ENCODE results near the gene ARHGEF17. TPM values are rescaled to one million over a fixed set of nuclear protein-coding genes. Genes with fewer than 3 reads are reported as not detected.

Gene ARHGEF17
- total RNA-seq, 1 donor from 2014 or later = 33.0 TPM

- DNase-seq = no peak
Observed at GRCh38 chr11:73358071-73358470, 50.0 kb downstream of the ARHGEF17 start.

DNA sequence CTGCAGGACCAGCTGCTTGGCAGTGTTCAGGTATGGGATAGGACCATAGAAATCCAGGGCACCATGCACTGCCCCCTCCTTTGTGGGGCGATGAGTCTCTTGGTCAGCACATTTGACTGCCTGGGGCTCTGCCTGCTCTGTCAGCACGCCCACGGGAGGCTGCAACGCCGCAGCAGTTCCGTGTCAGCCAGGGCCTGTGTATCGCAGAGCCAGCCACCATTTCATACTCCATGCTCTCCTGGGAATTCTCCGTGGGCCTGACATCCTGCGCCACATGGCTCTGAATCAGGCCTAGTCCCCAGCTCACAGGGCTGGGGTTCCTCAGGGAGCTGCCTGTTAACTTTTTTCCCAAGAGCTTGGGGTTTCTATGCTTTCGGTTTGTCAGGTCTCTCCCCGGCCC lies 51.3 kb downstream of the ARHGEF17 start:
- no peak for DNase-seq

GRCh38 chr11:73359930-73360742 lies 52.1 kb downstream of the ARHGEF17 start:
- DNase-seq = peak; percentile 59

- no peak for DNase-seq
Observed at GRCh38 chr11:73360743-73361369, 52.8 kb downstream of the ARHGEF17 start.

DNA sequence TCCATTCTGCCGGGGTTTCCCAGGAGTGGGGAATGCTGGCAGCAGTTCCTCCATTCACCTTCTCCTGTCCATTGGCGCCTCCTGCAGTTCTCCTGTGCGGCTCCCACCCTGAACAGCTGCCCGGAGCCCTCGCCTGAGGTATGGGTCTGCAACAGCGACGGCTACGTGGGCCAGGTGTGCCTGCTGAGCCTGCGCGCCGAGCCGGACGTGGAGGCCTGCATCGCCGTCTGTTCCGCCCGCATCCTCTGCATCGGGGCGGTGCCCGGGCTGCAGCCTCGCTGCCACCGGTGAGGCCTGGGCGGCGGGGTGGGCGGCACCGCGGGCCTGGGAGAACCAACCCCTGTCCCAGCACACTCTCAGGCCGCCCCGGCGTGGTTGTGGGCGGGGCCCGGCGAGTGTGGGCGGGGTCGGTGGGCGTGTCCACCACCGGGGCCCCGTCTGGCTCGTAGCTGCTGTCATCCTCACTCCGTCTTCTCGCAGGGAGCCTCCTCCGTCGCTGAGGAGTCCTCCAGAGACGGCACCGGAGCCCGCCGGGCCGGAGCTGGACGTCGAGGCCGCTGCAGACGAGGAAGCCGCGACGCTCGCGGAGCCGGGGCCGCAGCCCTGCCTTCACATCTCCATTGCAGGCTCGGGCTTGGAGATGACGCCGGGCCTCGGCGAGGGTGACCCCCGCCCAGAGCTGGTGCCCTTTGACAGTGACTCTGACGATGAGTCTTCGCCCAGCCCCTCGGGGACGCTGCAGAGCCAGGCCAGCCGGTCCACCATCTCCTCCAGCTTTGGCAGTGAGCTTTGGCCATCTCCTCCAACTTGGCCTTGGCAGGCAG lies 54.1 kb downstream of the ARHGEF17 start:
- no peak for DNase-seq

- no peak for DNase-seq
Observed at GRCh38 chr11:73363147-73363546, 55.1 kb downstream of the ARHGEF17 start.

- no peak for DNase-seq
Observed at GRCh38 chr11:73365352-73366264, 57.5 kb downstream of the ARHGEF17 start.

GRCh38 chr11:73366265-73366610 lies 58.2 kb downstream of the ARHGEF17 start:
- DNase-seq = no peak

DNA sequence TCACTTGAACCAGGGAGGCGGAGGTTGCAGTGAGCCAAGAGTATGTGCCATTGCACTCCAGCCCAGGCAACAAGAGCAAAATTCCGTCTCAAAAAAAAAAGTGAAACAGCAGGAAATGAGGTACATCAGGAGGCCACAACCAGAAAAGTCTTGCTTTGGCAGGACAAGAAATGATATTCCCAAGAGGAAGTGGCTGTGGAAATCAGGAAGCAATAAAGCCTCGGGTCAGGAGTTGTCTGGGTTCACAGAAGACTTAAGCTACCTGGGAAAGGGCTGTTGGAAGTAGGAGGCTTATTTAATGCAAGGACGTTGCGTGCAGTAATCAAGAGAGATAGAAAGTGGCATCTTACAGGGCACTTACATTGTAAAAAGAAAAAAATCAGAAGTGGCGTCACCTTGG lies 58.9 kb downstream of the ARHGEF17 start:
- DNase-seq = no peak

DNA sequence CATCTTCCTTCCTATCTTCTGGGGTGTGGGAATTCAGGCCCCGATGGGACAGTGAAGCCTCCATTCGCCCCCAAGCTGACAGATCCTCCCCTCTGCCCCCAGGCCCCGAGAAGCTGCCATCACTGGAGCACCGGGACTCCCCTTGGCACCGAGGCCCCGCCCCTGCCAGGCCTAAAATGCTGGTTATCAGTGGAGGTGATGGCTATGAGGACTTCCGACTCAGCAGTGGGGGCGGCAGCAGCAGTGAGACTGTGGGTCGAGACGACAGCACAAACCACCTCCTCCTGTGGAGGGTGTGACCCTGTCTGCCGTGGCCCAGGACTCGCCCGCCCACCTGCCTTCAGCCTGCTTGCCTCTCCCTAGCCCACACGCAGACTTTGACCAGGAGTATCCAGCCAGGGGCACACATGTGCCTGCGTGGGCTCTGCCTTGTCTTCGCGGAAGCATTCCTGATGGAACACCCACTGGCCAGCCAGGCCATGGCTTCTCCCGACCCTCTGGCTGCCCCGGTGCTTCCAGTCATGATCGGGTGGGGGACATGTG lies 59.5 kb downstream of the ARHGEF17 start:
- no peak for DNase-seq

DNA sequence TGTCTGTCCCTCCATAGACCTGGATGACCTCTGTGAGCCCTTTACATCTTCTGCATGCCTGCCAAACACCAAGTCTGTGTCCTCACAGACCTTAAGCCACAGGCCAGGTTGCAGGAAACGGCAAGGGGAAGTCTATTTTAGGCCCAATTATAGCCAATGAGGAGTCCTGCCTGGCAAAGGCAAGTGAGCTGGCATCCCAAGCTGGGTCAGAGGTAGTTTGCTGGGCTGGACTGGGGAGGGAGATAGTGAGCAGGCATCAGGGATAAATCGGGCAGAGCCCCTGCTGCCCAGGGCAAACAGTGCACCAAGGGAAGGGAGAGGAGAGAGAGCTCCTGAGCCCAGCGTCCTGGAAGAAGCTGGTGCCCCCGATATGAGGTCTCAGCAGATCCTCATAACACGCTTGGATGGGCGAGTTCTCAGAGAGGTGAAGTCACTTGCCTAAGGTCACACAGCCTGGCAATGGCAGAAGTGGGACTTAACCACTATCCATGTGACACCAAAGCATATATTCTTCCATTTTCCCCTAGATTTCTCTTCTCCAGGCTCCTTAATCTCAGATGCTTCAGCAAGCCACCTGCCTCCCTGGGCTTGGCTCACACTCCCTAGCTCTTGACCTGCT lies 64.4 kb downstream of the ARHGEF17 start:
- DNase-seq = no peak

GRCh38 chr11:73374151-73374550 lies 66.1 kb downstream of the ARHGEF17 start:
- DNase-seq = no peak

DNA sequence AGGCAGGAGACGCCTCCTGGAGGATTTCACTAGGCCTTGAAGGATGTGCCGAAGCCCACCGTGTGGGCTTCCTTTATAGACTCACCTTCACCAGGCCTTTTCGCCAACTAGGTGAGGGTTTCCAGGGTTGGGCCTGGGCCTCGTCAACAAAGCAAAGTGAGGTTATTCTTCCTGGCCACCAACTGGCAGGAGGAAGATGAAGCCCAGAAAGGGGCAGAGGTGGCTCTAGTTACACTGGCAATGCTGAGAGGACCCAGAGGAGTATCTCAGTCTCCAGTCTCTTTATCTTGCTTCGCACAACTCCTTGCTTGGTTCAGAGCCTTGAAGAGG lies 67.7 kb downstream of the ARHGEF17 start:
- no peak for DNase-seq

GRCh38 chr11:73376160-73376802 lies 68.2 kb downstream of the ARHGEF17 start, which contains the start of gene RELT:
Gene RELT (plus strand): TSS chr11:73376399. CDS start chr11:73389137, 12,738 bp downstream.
- DNase-seq = peak; percentile 96

GRCh38 chr11:73376803-73377629 lies 68.9 kb downstream of the ARHGEF17 start:
- DNase-seq = peak; percentile 39

- no peak for DNase-seq
Observed at GRCh38 chr11:73379189-73379880, 71.3 kb downstream of the ARHGEF17 start.

DNA sequence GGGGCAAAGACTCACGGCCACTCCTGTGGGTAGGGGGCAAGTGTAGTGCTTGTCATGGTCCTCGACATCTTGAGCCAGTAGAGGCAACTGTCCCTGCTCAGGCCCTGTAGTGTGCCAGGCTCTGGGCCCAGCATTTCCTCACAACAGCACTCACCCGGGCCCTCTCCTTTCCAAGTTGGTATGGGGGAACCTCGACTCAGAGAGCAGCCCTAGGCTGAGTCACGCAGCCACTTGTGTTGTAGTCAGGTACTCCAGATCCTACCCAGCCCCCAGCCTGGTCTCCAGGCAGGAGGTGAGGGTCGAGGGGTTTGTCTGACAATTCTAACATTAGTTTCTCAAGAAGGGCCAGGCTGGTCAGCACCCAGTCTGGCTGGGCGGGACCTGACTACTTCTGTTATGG lies 72.3 kb downstream of the ARHGEF17 start:
- DNase-seq = no peak

GRCh38 chr11:73380897-73381410 lies 72.9 kb downstream of the ARHGEF17 start:
- DNase-seq = no peak

DNA sequence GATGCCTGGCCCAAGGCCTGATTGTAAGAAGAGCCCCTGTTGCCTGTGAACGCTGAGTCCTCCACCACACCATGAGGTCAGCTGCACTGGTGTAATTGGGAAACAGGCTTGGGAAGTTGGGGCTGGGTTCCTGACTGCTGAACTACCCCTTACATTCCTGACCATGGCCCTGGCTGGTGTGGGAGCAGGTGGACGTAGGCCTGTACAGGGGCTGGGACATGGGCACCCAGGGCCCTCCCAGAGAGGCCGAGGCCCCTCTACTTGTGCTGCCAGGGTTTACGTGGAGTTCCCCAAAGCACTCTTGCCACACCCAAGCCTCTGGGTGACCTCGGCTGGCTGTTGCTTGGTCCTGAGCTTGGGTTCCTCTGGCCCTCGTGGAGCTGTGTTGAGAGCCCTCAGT lies 73.5 kb downstream of the ARHGEF17 start:
- no peak for DNase-seq
